GM06990 (cell line): ENCODE measurements around the gene BEST2.

Experiments
- DNase-seq: peaks from one replicate; pipeline ENCODE4 v3.0.0-alpha.2; 2011; ENCODE audit not compliant: insufficient read length; ENCODE audit errors: extremely low read depth
- H3K27me3 ChIP-seq: replicated peaks from 2 replicates; pipeline ENCODE4 v1.6.0; 2011; ENCODE audit warnings: low read length; ENCODE audit not compliant: control insufficient read depth, insufficient read depth
- H3K36me3 ChIP-seq: 2 replicates; pipeline ENCODE4 v1.5.1; 2011; ENCODE audit warnings: low read length; ENCODE audit not compliant: control insufficient read depth, insufficient read depth
- H3K4me3 ChIP-seq: replicated peaks from 2 replicates; pipeline ENCODE4 v1.5.1; 2011; ENCODE audit warnings: low read depth, mild to moderate bottlenecking, control low read depth, low read length
- TF ChIP-seq, protein P1 (sequence below): IDR thresholded peaks from 2 replicates; pipeline ENCODE4 v1.5.1; 2011; ENCODE audit warnings: low read length, control low read depth, mild to moderate bottlenecking, inconsistent platforms; ENCODE audit not compliant: insufficient read depth, poor library complexity, severe bottlenecking

BEST2 gene

DNA sequence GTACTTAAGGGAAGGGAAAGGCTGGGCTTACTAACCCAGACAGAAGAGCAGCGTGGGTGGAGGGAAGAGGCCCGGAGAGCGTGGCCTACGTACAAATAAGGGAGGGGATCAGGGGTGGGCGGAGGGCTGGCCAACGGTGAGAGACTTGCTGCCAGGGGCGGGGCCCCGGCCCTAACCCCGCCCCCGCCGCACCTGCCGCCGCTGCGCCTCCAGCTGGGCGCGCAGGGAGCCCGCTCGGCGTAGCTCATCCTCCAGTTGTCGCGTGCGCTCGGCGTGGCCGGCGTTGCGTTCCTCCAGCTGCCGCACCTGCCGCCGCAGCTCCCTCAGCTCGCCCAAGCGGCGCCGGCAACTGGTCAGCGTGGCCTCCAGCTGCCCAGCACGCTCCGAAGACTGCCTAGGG is 18.1 kb downstream of the BEST2 start:
- DNase-seq, result no peak
- no peak overlapping the region for H3K4me3 ChIP-seq
- H3K36me3 ChIP-seq, result no peaks in the 10 kb centered on the region
- TF ChIP-seq, protein P1, sequence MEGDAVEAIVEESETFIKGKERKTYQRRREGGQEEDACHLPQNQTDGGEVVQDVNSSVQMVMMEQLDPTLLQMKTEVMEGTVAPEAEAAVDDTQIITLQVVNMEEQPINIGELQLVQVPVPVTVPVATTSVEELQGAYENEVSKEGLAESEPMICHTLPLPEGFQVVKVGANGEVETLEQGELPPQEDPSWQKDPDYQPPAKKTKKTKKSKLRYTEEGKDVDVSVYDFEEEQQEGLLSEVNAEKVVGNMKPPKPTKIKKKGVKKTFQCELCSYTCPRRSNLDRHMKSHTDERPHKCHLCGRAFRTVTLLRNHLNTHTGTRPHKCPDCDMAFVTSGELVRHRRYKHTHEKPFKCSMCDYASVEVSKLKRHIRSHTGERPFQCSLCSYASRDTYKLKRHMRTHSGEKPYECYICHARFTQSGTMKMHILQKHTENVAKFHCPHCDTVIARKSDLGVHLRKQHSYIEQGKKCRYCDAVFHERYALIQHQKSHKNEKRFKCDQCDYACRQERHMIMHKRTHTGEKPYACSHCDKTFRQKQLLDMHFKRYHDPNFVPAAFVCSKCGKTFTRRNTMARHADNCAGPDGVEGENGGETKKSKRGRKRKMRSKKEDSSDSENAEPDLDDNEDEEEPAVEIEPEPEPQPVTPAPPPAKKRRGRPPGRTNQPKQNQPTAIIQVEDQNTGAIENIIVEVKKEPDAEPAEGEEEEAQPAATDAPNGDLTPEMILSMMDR, result no peak
- H3K27me3 ChIP-seq, result no peaks in the 10 kb centered on the region

DNA sequence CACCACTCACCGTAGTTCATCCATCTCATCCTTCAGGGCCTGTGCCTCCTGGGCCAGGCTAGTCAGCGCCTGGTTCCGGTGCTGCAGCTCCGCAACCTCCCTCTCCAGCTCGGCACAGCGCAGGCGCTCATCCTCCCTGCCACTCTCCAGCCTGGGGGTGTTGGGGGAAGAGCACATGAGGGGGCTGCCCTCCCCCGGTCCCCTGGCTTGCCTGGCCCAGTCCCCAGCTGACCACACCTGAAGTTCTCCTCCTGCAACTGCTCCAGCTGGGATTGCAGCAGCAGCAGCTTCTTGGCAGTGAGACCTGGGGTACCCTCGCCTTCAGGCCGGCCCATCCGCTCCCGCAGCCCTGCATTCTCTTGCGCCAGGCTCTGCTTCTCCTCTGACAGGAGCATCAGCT is 19.3 kb downstream of the BEST2 start:
- H3K4me3 ChIP-seq, result no peak overlapping the region
- TF ChIP-seq, protein P1, result no peak
- no peak for DNase-seq
- H3K27me3 ChIP-seq, result no peaks in the 10 kb centered on the region
- no peaks in the 10 kb centered on the region for H3K36me3 ChIP-seq

GRCh38 chr19:12772323-12772722 is 20.7 kb downstream of the BEST2 start:
- Histone ChIP-seq H3K27me3 (no peaks in the 10 kb centered on the region), H3K4me3 (no peak overlapping the region), H3K36me3 (no peaks in the 10 kb centered on the region)
- TF ChIP-seq, protein P1, result no peak
- no peak for DNase-seq

GRCh38 chr19:12773571-12773970 is 22.0 kb downstream of the BEST2 start:
- DNase-seq, result no peak
- H3K27me3 ChIP-seq, result no peaks in the 10 kb centered on the region
- TF ChIP-seq, protein P1, result peak; percentile 31
- H3K4me3 ChIP-seq, result no peak overlapping the region
- H3K36me3 ChIP-seq, result no peaks in the 10 kb centered on the region

GRCh38 chr19:12774588-12775555 is 23.3 kb downstream of the BEST2 start, which contains the start of gene HOOK2:
Gene HOOK2 (minus strand): TSS chr19:12775552. CDS start chr19:12775449, 103 bp downstream.
- TF ChIP-seq, protein P1, result no peak
- peak within 1 kb of the TSS; percentile 67 for H3K4me3 ChIP-seq
- no peak for DNase-seq
- no peaks in the 10 kb centered on the region for H3K27me3 ChIP-seq
- no peaks in the 10 kb centered on the region for H3K36me3 ChIP-seq
